HepG2 (cell line): ENCODE data around the gene PPP1R12C. TPM values are rescaled to one million over a fixed set of nuclear protein-coding genes. Genes with fewer than 3 reads are reported as not detected.

Source experiments
- ARID4A ChIP-seq: sonication (generic); formaldehyde crosslinking; IDR thresholded peaks from 2 replicates; pipeline ENCODE4 v1.5.0; 2020; ENCODE audit warnings: mild to moderate bottlenecking, missing genetic modification reagents, borderline replicate concordance
- HMG20B ChIP-seq: conservative IDR thresholded peaks from 2 replicates; pipeline ENCODE4 v1.6.1; 2016; ENCODE audit warnings: missing genetic modification reagents, missing compliant biosample characterization
- IRX3 ChIP-seq: sonication (generic); formaldehyde crosslinking; IDR thresholded peaks from 2 replicates; pipeline ENCODE4 v1.8.1; 2023; ENCODE audit warnings: mild to moderate bottlenecking, low read depth, missing genetic modification reagents, borderline replicate concordance
- MYNN ChIP-seq: sonication (generic); formaldehyde crosslinking; IDR thresholded peaks from 2 replicates; pipeline ENCODE4 v1.4.0; 2020; ENCODE audit warnings: mild to moderate bottlenecking, low read depth, missing genetic modification reagents
- NR2F1 ChIP-seq, 2 experiments: fragments of 450-650 bp in 1 of 2; formaldehyde crosslinking in 1 of 2; IDR thresholded peaks; 2 replicates each; pipeline versions ENCODE4 v1.5.0 to v1.6.1; 2016 to 2020; ENCODE audit warnings: mild to moderate bottlenecking in 1 of 2, missing compliant biosample characterization in 1 of 2, missing genetic modification reagents in 1 of 2, moderate library complexity in 1 of 2
- PBX2 ChIP-seq: IDR thresholded peaks from 2 replicates; pipeline ENCODE4 v1.6.1; 2016; ENCODE audit warnings: control low read depth
- PRPF4 ChIP-seq: fragments of 200-400 bp; formaldehyde crosslinking; IDR thresholded peaks from 2 replicates; pipeline ENCODE4 v1.6.1; 2016; ENCODE audit warnings: low read length, low read depth; ENCODE audit not compliant: poor library complexity, severe bottlenecking
- RORA ChIP-seq: sonication (generic); formaldehyde crosslinking; IDR thresholded peaks from 2 replicates; pipeline ENCODE4 v1.5.0; 2020; ENCODE audit warnings: mild to moderate bottlenecking, missing genetic modification reagents, moderate library complexity
- SALL1 ChIP-seq: sonication (generic); formaldehyde crosslinking; IDR thresholded peaks from 2 replicates; pipeline ENCODE4 v1.8.0; 2022; ENCODE audit warnings: mild to moderate bottlenecking, missing genetic modification reagents
- SALL2 ChIP-seq: sonication (generic); formaldehyde crosslinking; IDR thresholded peaks from 2 replicates; pipeline ENCODE4 v1.8.1; 2023; ENCODE audit warnings: mild to moderate bottlenecking, missing genetic modification reagents, inconsistent platforms
- SP2 ChIP-seq: sonication (generic); formaldehyde crosslinking; IDR thresholded peaks from 2 replicates; pipeline ENCODE4 v1.5.1; 2020; ENCODE audit warnings: mild to moderate bottlenecking, missing genetic modification reagents
- SP4 ChIP-seq: sonication (generic); formaldehyde crosslinking; IDR thresholded peaks from 2 replicates; pipeline ENCODE4 v1.8.1; 2023; ENCODE audit warnings: mild to moderate bottlenecking, missing genetic modification reagents
- TCF7L2 ChIP-seq: IDR thresholded peaks from 2 replicates; pipeline ENCODE4 v1.6.1; 2011; ENCODE audit warnings: mild to moderate bottlenecking, low read depth, low read length, moderate library complexity
- TOE1 ChIP-seq: sonication (generic); formaldehyde crosslinking; IDR thresholded peaks from 2 replicates; pipeline ENCODE4 v1.4.0; 2020; ENCODE audit warnings: mild to moderate bottlenecking, missing genetic modification reagents
- ZMYM3 ChIP-seq: sonication (generic); formaldehyde crosslinking; IDR thresholded peaks from 2 replicates; pipeline ENCODE4 v1.5.1; 2020; ENCODE audit warnings: mild to moderate bottlenecking, missing genetic modification reagents
- ZNF20 ChIP-seq: sonication (generic); formaldehyde crosslinking; IDR thresholded peaks from 2 replicates; pipeline ENCODE4 v1.4.0; 2020; ENCODE audit warnings: mild to moderate bottlenecking, moderate library complexity, missing genetic modification reagents
- ZNF264 ChIP-seq: sonication (generic); formaldehyde crosslinking; IDR thresholded peaks from 2 replicates; pipeline ENCODE4 v1.4.0; 2020; ENCODE audit warnings: missing genetic modification reagents
- ZNF687 ChIP-seq: sonication (generic); formaldehyde crosslinking; IDR thresholded peaks from 2 replicates; pipeline ENCODE4 v1.5.1; 2020; ENCODE audit warnings: mild to moderate bottlenecking, missing genetic modification reagents, moderate library complexity
- ZNF75D ChIP-seq: sonication (generic); formaldehyde crosslinking; IDR thresholded peaks from 2 replicates; pipeline ENCODE4 v1.8.1; 2023; ENCODE audit warnings: missing genetic modification reagents, mild to moderate bottlenecking, borderline replicate concordance
- ZNF781 ChIP-seq: sonication (generic); formaldehyde crosslinking; IDR thresholded peaks from 2 replicates; pipeline ENCODE4 v1.5.1; 2020; ENCODE audit warnings: borderline replicate concordance, mild to moderate bottlenecking, missing genetic modification reagents; ENCODE audit errors: not compliant biosample characterization
- polyA plus RNA-seq, 8 experiments: library from polyadenylated mRNA; depleted of rRNA in 3 of 8; stranded (reverse) in 7 of 8; unstranded in 1 of 8; fragments of >200 nt; fragmentation: Illumina TruSeq in 4 of 8; extraction: Trizol in 4 of 8; gene quantifications; 2 replicates each; pipeline versions ENCODE4 v1.2.1 to v1.2.3, GENCODE V29; 2011 to 2016; ENCODE audit warnings: low read depth in 4 of 8, missing spikeins in 1 of 8, mixed read lengths in 1 of 8; ENCODE audit not compliant: insufficient read depth in 1 of 8
- total RNA-seq, 5 experiments: library from RNA; depleted of rRNA; stranded (reverse); fragments of >200 nt; fragmentation: Illumina TruSeq; extraction: Trizol; gene quantifications; 2 replicates each; pipeline ENCODE4 v1.2.3, GENCODE V29; 2016; ENCODE audit warnings: low read depth in 1 of 5

Gene PPP1R12C
- total and polyA plus RNA-seq, 2 of the 13 experiments (the other 11 are each of a cell fraction or from before 2014, with no cell fraction given), result 29.7 to 30.3 TPM

GRCh38 chr19:55080121-55080967, 37.1 kb downstream of the PPP1R12C start (continued):
- TF ChIP-seq ZNF687 (CRISPR knock-in tag) (peak; percentile 71), ZNF781 (CRISPR knock-in tag) (peak; percentile 45), ZMYM3 (0 out of 2 replicates have a peak, but pooled peaks have one; percentile 25), SALL2 (CRISPR knock-in tag) (no peak), TCF7L2 (no peak), ARID4A (no peak), ZNF20 (no peak), SALL1 (CRISPR knock-in tag) (peak; percentile 55; the same call in 1 of the 2 replicates), TOE1 (no peak), SP2 (CRISPR knock-in tag) (peak; percentile 10; the same call in 1 of the 2 replicates), RORA (no peak), ZNF264 (CRISPR knock-in tag) (no peak), SP4 (CRISPR knock-in tag) (0 out of 2 replicates have a peak, but pooled peaks have one; percentile 32), IRX3 (CRISPR knock-in tag) (no peak), HMG20B (CRISPR knock-in tag) (no peak), PBX2 (CRISPR knock-in tag) (peak; percentile 86), NR2F1 (CRISPR knock-in tag; IDR thresholded peaks at IDR 0.05) (no peak), MYNN (CRISPR knock-in tag) (no peak), ZNF75D (CRISPR knock-in tag) (no peak), PRPF4 (no peak)
